Keratinocyte (primary cell): ENCODE data around the gene EEF1AKMT1. TPM values are rescaled to one million over a fixed set of nuclear protein-coding genes. Genes with fewer than 3 reads are reported as not detected.

Source experiments
- DNase-seq: peaks from one replicate; pipeline ENCODE4 v3.0.0-alpha.2; 2011; ENCODE audit warnings: low read depth, missing footprints, low spot score
- FAIRE-seq: peaks from 2 replicates; lab custom pipeline; 2011; peaks lifted over from hg19 to GRCh38; lab: Jason Lieb, UNC
- H2AFZ ChIP-seq: 2 replicates; pipeline ENCODE4 v1.6.0; 2012; ENCODE audit warnings: low read length, control low read depth, inconsistent platforms; ENCODE audit not compliant: control insufficient read depth
- H3K27ac ChIP-seq: 2 replicates; pipeline ENCODE4 v1.5.1; 2011; ENCODE audit warnings: low read length; ENCODE audit not compliant: control insufficient read depth, insufficient read depth
- H3K27me3 ChIP-seq: 3 replicates; pipeline ENCODE4 v1.6.0; 2011; ENCODE audit warnings: low read length; ENCODE audit not compliant: control insufficient read depth, insufficient read depth; ENCODE audit errors: extremely low read depth
- H3K36me3 ChIP-seq, 2 experiments: 2 replicates in 1 of 2; 3 replicates in 1 of 2; pipeline ENCODE4 v1.5.1; 2011; ENCODE audit warnings: low read length in 2 of 2, mild to moderate bottlenecking in 1 of 2; ENCODE audit not compliant: control insufficient read depth in 2 of 2, insufficient read depth in 2 of 2; ENCODE audit errors: extremely low read depth in 1 of 2
- H3K4me1 ChIP-seq: 3 replicates; pipeline ENCODE4 v1.5.1; 2011; ENCODE audit warnings: low read length; ENCODE audit not compliant: control insufficient read depth, insufficient read depth; ENCODE audit errors: extremely low read depth
- H3K4me2 ChIP-seq: 3 replicates; pipeline ENCODE4 v1.6.0; 2011; ENCODE audit warnings: low read depth, low read length; ENCODE audit not compliant: control insufficient read depth, insufficient read depth; ENCODE audit errors: extremely low read depth
- H3K4me3 ChIP-seq, 3 experiments: fragments of 200-600 bp in 1 of 3; sonication (generic) in 1 of 3; 2 replicates in 2 of 3; 3 replicates in 1 of 3; pipeline ENCODE4 v1.5.1; 2011 to 2016; ENCODE audit warnings: low read length in 3 of 3, mild to moderate bottlenecking in 3 of 3, control low read depth in 2 of 3, inconsistent platforms in 1 of 3, low read depth in 1 of 3, mixed read lengths in 1 of 3, mixed run types in 1 of 3, moderate library complexity in 1 of 3; ENCODE audit not compliant: control insufficient read depth in 2 of 3, insufficient read depth in 2 of 3; ENCODE audit errors: extremely low read depth in 1 of 3
- H3K79me2 ChIP-seq: 2 replicates; pipeline ENCODE4 v1.6.0; 2012; ENCODE audit warnings: low read length; ENCODE audit not compliant: control insufficient read depth, insufficient read depth
- H3K9ac ChIP-seq: 3 replicates; pipeline ENCODE4 v1.6.0; 2011; ENCODE audit warnings: low read length; ENCODE audit not compliant: control insufficient read depth, insufficient read depth; ENCODE audit errors: extremely low read depth
- H3K9me1 ChIP-seq: 3 replicates; pipeline ENCODE4 v1.6.0; 2011; ENCODE audit warnings: low read length; ENCODE audit not compliant: control insufficient read depth, insufficient read depth; ENCODE audit errors: extremely low read depth
- H3K9me3 ChIP-seq: 2 replicates; pipeline ENCODE4 v1.5.1; 2012; ENCODE audit warnings: low read depth, low read length; ENCODE audit not compliant: control insufficient read depth
- H4K20me1 ChIP-seq: 3 replicates; pipeline ENCODE4 v1.6.0; 2011; ENCODE audit warnings: low read length; ENCODE audit not compliant: control insufficient read depth, insufficient read depth; ENCODE audit errors: extremely low read depth
- EZH2 ChIP-seq: IDR thresholded peaks from one replicate; pipeline ENCODE4 v1.6.1; 2012; ENCODE audit warnings: inconsistent platforms, mild to moderate bottlenecking, low read length, moderate library complexity
- dilution Hi-C: fragments of 300-500 bp; cut with MboI; formaldehyde crosslinking; loops from one replicate; pipeline ENCODE4 v1.7.0; 2020; ENCODE audit warnings: low sequenced_read_pairs; ENCODE audit not compliant: extremely low pct_ligation_motif_present
- polyA plus RNA-seq, 5 experiments: library from polyadenylated mRNA; depleted of rRNA in 3 of 5; stranded (reverse) in 3 of 5; stranded (forward) in 1 of 5; unstranded in 1 of 5; fragments of >200 nt; gene quantifications; 1 replicate in 1 of 5; 2 replicates in 3 of 5; 3 replicates in 1 of 5; pipeline versions ENCODE4 v1.2.1 to v1.2.3, GENCODE V29; 2011 to 2012; ENCODE audit warnings: missing spikeins in 2 of 5, low read depth in 1 of 5, low replicate concordance in 1 of 5
- TF ChIP-seq, protein P1 (sequence below), 3 experiments: IDR thresholded peaks in 1 of 3; conservative IDR thresholded peaks in 1 of 3; optimal IDR thresholded peaks in 1 of 3; 2 replicates in 2 of 3; 3 replicates in 1 of 3; pipeline versions ENCODE3 to v1.5.1; 2011; ENCODE audit warnings: low read length in 3 of 3, mild to moderate bottlenecking in 3 of 3, moderate library complexity in 2 of 3, control low read depth in 1 of 3, inconsistent platforms in 1 of 3; ENCODE audit not compliant: insufficient read depth in 2 of 3; ENCODE audit errors: extremely low read depth in 1 of 3

EEF1AKMT1 gene
- polyA plus RNA-seq, 1 donor (not counting 4 experiments of a cell fraction or from before 2014, with no cell fraction given), result 10.1 TPM

DNA sequence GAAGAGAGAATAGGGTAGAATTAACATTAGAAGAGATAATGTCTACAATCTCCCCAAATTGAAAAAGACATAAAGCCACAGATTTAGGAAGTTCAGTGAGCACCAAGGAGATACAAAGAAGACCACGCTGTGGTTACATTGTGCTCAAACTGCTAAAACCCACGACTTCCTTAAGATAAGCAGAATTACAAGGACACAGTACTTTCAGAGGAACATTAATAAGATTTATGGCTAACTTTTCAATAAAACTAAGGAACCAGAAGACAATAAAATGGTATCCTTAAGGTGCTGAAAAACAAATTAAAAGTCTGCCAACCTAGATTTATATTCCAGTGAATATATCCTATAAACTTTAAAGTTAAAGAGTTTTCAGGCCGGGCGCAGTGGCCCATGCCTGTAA, 77.7 kb downstream of the EEF1AKMT1 start:
- Histone ChIP-seq H3K4me3 (no peak overlapping the region), H3K36me3 (no peaks in the 10 kb centered on the region), H3K27me3 (no peaks in the 10 kb centered on the region), H3K9me1 (no peaks in the 10 kb centered on the region), H4K20me1 (peaks cover 5% of the 10 kb centered on the region), H3K4me2 (no peak overlapping the region), H3K9ac (no peak overlapping the region), H3K9me3 (no peaks in the 10 kb centered on the region), H3K27ac (no peak overlapping the region), H3K79me2 (no peaks in the 10 kb centered on the region), H2AFZ (no peak overlapping the region), H3K4me1 (no peaks in the 10 kb centered on the region)
- no peak for DNase-seq
- TF ChIP-seq EZH2, result no peak
- TF ChIP-seq, protein P1, sequence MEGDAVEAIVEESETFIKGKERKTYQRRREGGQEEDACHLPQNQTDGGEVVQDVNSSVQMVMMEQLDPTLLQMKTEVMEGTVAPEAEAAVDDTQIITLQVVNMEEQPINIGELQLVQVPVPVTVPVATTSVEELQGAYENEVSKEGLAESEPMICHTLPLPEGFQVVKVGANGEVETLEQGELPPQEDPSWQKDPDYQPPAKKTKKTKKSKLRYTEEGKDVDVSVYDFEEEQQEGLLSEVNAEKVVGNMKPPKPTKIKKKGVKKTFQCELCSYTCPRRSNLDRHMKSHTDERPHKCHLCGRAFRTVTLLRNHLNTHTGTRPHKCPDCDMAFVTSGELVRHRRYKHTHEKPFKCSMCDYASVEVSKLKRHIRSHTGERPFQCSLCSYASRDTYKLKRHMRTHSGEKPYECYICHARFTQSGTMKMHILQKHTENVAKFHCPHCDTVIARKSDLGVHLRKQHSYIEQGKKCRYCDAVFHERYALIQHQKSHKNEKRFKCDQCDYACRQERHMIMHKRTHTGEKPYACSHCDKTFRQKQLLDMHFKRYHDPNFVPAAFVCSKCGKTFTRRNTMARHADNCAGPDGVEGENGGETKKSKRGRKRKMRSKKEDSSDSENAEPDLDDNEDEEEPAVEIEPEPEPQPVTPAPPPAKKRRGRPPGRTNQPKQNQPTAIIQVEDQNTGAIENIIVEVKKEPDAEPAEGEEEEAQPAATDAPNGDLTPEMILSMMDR (optimal IDR thresholded peaks at IDR 0.05 in 1 of 3, IDR thresholded peaks at IDR 0.05 in 1 of 3, conservative IDR thresholded peaks at IDR 0.05 in 1 of 3; ENCODE audit: extremely low read depth in 1 of 3, insufficient read depth in 2 of 3, low read length in 3 of 3), result no peak
- no peak for FAIRE-seq
- dilution Hi-C loops, result no loop called here

DNA sequence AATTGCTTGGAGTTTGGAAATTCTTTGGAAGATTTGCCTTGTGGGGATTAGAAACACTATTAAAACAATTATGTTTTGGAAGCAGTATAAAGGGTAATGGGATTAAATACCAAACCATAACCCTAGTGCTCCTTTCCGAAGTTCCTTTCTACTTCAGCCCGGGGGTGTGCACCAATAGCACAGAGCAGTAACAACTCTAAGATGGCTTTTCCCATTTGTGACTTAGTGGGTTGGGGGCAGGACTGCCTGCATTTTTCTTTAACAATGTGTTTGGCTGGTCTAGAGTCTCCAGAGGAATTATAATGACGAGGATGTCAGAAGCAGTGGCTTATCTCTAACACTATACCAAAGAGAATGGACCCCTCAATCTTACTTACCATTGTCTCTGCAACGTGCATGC, 82.1 kb downstream of the EEF1AKMT1 start:
- Histone ChIP-seq H3K79me2 (no peaks in the 10 kb centered on the region), H3K27me3 (no peaks in the 10 kb centered on the region), H3K4me1 (no peaks in the 10 kb centered on the region), H3K4me3 (no peak overlapping the region), H3K9me3 (no peaks in the 10 kb centered on the region), H3K4me2 (no peak overlapping the region), H3K36me3 (no peaks in the 10 kb centered on the region), H2AFZ (no peak overlapping the region), H3K27ac (no peak overlapping the region), H3K9me1 (no peaks in the 10 kb centered on the region), H4K20me1 (peaks cover 5% of the 10 kb centered on the region), H3K9ac (no peak overlapping the region)
- DNase-seq, result no peak
- dilution Hi-C loops, result no loop called here
- TF ChIP-seq EZH2, result no peak
- TF ChIP-seq, protein P1 (optimal IDR thresholded peaks at IDR 0.05 in 1 of 3, IDR thresholded peaks at IDR 0.05 in 1 of 3, conservative IDR thresholded peaks at IDR 0.05 in 1 of 3; ENCODE audit: extremely low read depth in 1 of 3, insufficient read depth in 2 of 3, low read length in 3 of 3), result no peak
- FAIRE-seq, result no peak
